A673 (cell line): ENCODE measurements around the gene SEC22A. TPM values are rescaled to one million over a fixed set of nuclear protein-coding genes. Genes with fewer than 3 reads are reported as not detected.
A peak's percentile ranks its signal among the peaks of the same experiment; 100 is the strongest.

Experiments used
- BruUV-seq: library from RNA; stranded (reverse); fragments of 400-500 nt; replicated peaks from 2 replicates; lab custom pipeline; 2021; lab: Mats Ljungman, UMichigan
- CTCF ChIA-PET: fragments of 300-600 bp; sonication (Branson Sonifier 250); formaldehyde crosslinking; loops from one replicate; lab custom pipeline; 2022; ENCODE audit warnings: antibody characterized with exemption; lab: Charles Lee
- POLR2A ChIA-PET: fragments of 300-600 bp; sonication (Branson Sonifier 250); formaldehyde crosslinking; loops from one replicate; lab custom pipeline; 2022; ENCODE audit warnings: antibody characterized with exemption; ENCODE audit not compliant: low non-redundant PET; lab: Charles Lee
- DNase-seq: peaks from one replicate; pipeline ENCODE4 v3.0.0-alpha.2; 2015; ENCODE audit warnings: low spot score
- H3K27ac ChIP-seq: fragments of 200-600 bp; sonication (generic); 2 replicates; pipeline ENCODE4 v1.5.1; 2016; ENCODE audit warnings: mixed run types, low read depth, mild to moderate bottlenecking, mixed read lengths, antibody characterized with exemption, low read length; ENCODE audit not compliant: poor library complexity, severe bottlenecking
- H3K27me3 ChIP-seq: fragments of 200-600 bp; sonication (generic); replicated peaks from 2 replicates; pipeline ENCODE4 v1.6.1; 2017; ENCODE audit warnings: mixed run types, low read depth, mild to moderate bottlenecking, mixed read lengths, antibody characterized with exemption, low read length; ENCODE audit not compliant: insufficient read depth, poor library complexity
- H3K36me3 ChIP-seq: fragments of 200-600 bp; sonication (generic); 2 replicates; pipeline ENCODE4 v1.6.1; 2016; ENCODE audit warnings: mixed run types, mild to moderate bottlenecking, mixed read lengths, antibody characterized with exemption, low read length; ENCODE audit not compliant: insufficient read depth, poor library complexity, severe bottlenecking
- H3K4me1 ChIP-seq: fragments of 200-600 bp; sonication (generic); 2 replicates; pipeline ENCODE4 v1.6.1; 2017; ENCODE audit warnings: mixed run types, mild to moderate bottlenecking, mixed read lengths, antibody characterized with exemption, low read length; ENCODE audit not compliant: insufficient read depth, poor library complexity, severe bottlenecking
- H3K4me3 ChIP-seq: fragments of 200-600 bp; sonication (generic); 2 replicates; pipeline ENCODE4 v1.5.1; 2016; ENCODE audit warnings: low read depth, mixed run types, mild to moderate bottlenecking, mixed read lengths, low read length; ENCODE audit not compliant: poor library complexity, severe bottlenecking
- H3K9me3 ChIP-seq: fragments of 200-600 bp; sonication (generic); 2 replicates; pipeline ENCODE4 v1.6.1; 2016; ENCODE audit warnings: mixed run types, low read depth, mild to moderate bottlenecking, mixed read lengths, antibody characterized with exemption, low read length; ENCODE audit not compliant: poor library complexity, severe bottlenecking
- EZH2 ChIP-seq: fragments of 200-600 bp; sonication (generic); IDR thresholded peaks from 2 replicates; pipeline ENCODE4 v1.6.1; 2017; ENCODE audit warnings: borderline replicate concordance, low read depth, mild to moderate bottlenecking, mixed read lengths, antibody characterized with exemption, low read length; ENCODE audit not compliant: poor library complexity, severe bottlenecking
- intact Hi-C: fragments of 100-400 bp; cut with micrococcal nuclease; formaldehyde crosslinking; loops from one replicate; pipeline ENCODE4 v1.10.0; 2022; ENCODE audit not compliant: unreplicated experiment
- total RNA-seq: library from RNA; stranded (reverse); gene quantifications from 2 replicates; pipeline ENCODE4 v1.2.3, GENCODE V29; 2021
- TF ChIP-seq, protein P1 (sequence below): fragments of 300-800, 200-600 bp; sonication (generic); conservative IDR thresholded peaks from 2 replicates; pipeline ENCODE4 v1.5.1; 2017; ENCODE audit warnings: low read depth, mild to moderate bottlenecking, antibody characterized with exemption, low read length, moderate library complexity, mixed read lengths

Gene SEC22A
- total RNA-seq, 1 experiment from 2014 or later = 21.6 TPM

DNA sequence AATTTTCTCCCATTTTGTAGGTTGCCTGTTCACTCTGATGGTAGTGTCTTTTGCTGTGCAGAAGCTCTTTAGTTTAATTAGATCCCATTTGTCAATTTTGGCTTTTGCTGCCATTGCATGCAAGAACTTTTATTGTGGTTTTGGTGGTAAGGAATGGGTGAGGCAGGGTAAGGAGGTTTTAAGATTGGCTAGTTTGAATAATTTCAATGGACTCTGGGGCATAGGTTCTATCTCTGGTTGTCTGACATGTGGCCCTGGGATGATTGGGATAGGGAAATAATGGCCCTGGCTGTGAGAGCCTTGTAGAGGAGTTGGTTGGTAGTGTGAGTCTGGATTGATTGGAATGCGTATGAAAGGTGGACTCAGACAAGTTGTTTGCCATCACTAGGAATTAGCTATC, 38.0 kb downstream of the SEC22A start:
- H3K4me1 ChIP-seq = no peaks in the 10 kb centered on the region
- H3K36me3 ChIP-seq = peaks cover 5% of the 10 kb centered on the region
- peaks cover 6% of the 10 kb centered on the region for H3K9me3 ChIP-seq
- no peaks in the 10 kb centered on the region for H3K27me3 ChIP-seq
- CTCF ChIA-PET = no interaction called here
- BruUV-seq = no TSS peak
- H3K4me3 ChIP-seq = no peak overlapping the region
- no peak for DNase-seq
- TF ChIP-seq, protein P1, sequence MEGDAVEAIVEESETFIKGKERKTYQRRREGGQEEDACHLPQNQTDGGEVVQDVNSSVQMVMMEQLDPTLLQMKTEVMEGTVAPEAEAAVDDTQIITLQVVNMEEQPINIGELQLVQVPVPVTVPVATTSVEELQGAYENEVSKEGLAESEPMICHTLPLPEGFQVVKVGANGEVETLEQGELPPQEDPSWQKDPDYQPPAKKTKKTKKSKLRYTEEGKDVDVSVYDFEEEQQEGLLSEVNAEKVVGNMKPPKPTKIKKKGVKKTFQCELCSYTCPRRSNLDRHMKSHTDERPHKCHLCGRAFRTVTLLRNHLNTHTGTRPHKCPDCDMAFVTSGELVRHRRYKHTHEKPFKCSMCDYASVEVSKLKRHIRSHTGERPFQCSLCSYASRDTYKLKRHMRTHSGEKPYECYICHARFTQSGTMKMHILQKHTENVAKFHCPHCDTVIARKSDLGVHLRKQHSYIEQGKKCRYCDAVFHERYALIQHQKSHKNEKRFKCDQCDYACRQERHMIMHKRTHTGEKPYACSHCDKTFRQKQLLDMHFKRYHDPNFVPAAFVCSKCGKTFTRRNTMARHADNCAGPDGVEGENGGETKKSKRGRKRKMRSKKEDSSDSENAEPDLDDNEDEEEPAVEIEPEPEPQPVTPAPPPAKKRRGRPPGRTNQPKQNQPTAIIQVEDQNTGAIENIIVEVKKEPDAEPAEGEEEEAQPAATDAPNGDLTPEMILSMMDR = no peak
- TF ChIP-seq EZH2 = no peak
- H3K27ac ChIP-seq = no peak overlapping the region
- POLR2A ChIA-PET = no interaction called here
- intact Hi-C loops = no loop called here

DNA sequence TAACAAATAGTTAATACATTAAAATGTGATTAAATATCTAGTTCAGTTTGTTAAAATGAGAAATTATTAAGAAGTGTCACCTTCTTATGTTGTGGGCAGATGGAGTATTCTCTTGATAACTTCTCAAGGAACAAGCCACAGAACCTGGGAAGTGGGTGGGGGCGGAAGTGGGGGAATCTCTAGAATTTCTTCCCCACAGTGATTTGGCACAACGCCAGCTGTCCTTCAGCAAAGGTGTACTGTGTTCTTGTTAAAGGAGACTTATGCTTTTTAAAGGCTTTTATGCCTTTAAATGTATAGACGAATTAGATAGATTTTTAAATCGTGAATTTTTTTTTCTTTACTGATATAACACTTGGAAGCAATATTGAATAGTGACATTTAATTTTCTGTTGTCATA, 42.4 kb downstream of the SEC22A start:
- no peak overlapping the region for H3K27ac ChIP-seq
- no peak for TF ChIP-seq EZH2
- TF ChIP-seq, protein P1 = no peak
- BruUV-seq = no TSS peak
- intact Hi-C loops = no loop called here
- ChIA-PET CTCF (no interaction called here), POLR2A (no interaction called here)
- H3K9me3 ChIP-seq = peaks cover 6% of the 10 kb centered on the region
- H3K36me3 ChIP-seq = peaks cover 5% of the 10 kb centered on the region
- H3K4me3 ChIP-seq = no peak overlapping the region
- H3K27me3 ChIP-seq = no peaks in the 10 kb centered on the region
- peak; percentile 7 for DNase-seq
- peaks cover 3% of the 10 kb centered on the region for H3K4me1 ChIP-seq

DNA sequence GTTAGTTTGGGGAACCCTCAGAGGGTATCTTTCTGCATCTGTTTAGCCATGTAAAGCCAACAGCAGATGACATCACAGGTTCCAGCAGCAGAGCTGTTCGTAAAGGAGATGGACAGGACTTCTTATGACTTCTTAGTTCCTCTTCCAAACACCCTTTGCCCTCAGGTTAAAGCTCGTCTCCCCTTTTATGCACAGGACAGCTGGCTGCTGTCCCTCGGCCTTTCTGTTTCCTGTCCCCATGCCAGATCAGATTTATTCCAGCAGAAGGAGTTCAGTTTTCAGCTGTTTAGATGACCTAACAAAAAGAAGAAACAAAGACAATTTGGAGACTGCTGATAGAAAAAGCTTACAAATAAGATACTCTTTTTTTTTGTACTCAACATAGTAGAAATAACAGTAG, 45.1 kb downstream of the SEC22A start:
- BruUV-seq = no TSS peak
- Histone ChIP-seq H3K4me1 (peaks cover 3% of the 10 kb centered on the region), H3K9me3 (no peaks in the 10 kb centered on the region), H3K36me3 (no peaks in the 10 kb centered on the region), H3K27me3 (no peaks in the 10 kb centered on the region), H3K4me3 (no peak overlapping the region), H3K27ac (no peak overlapping the region)
- POLR2A ChIA-PET = no interaction called here
- intact Hi-C loops = no loop called here
- no peak for TF ChIP-seq EZH2
- TF ChIP-seq, protein P1 = no peak
- DNase-seq = no peak
- CTCF ChIA-PET = no interaction called here
